Liver (tissue), 6 donors: Measurements from ENCODE around the gene XAB2. TPM values are rescaled to one million over a fixed set of nuclear protein-coding genes. Genes with fewer than 3 reads are reported as not detected.

Experiments used
- FOXA1 ChIP-seq: IDR thresholded peaks from 2 replicates; pipeline ENCODE4 v1.6.1; 2016; ENCODE audit warnings: antibody characterized with exemption
- RAD21 ChIP-seq, 2 donors: IDR thresholded peaks; 2 replicates each; pipeline ENCODE4 v1.6.1; 2016; ENCODE audit warnings: antibody characterized with exemption in 2 of 2, mild to moderate bottlenecking in 2 of 2
- REST ChIP-seq: IDR thresholded peaks from 2 replicates; pipeline ENCODE4 v1.6.1; 2016; ENCODE audit warnings: antibody characterized with exemption, mild to moderate bottlenecking
- polyA plus RNA-seq, 2 donors: library from polyadenylated mRNA; stranded (reverse) in 1 of 2; unstranded in 1 of 2; fragments of 200-250 nt in 1 of 2; fragments of >200 nt in 1 of 2; fragmentation: Nextera tagmentation in 1 of 2; extraction: Ambion mirVana in 1 of 2; gene quantifications; one replicate each; pipeline versions ENCODE4 v1.2.1 to v1.2.3, GENCODE V29; 2013 to 2015
- small RNA-seq: library from RNA; depleted of rRNA; stranded (forward); fragments of <200 nt; gene quantifications from one replicate; pipeline ENCODE3, GENCODE V24; 2014
- total RNA-seq, 2 donors: library from RNA; depleted of rRNA; stranded (reverse); fragments of >200 nt; gene quantifications; one replicate each; pipeline ENCODE4 v1.2.3, GENCODE V29; 2014
- donor health status: healthy.
- donor health status: healthy.
- donor health status: healthy.

The XAB2 gene
- total and polyA plus RNA-seq, 4 donors, result 5.1 to 21.3 (median 15.3) TPM

DNA sequence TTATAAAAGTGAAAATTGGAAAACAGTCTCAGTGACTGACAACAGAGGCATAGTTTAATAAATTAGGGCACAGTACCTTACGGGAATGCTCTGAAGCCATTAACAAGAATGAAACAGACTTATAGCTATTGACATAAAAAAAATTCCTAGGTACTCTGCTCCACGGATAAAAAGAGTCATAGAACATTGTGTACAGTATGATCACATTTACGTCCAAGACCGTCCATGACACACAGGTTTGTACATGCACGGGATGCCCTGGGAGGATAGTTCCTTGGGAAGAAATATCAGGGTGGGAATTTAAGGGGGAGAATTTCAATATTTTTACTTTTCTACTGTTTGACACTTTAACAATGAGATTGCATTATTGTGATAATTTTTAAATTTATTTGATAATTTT is 58.6 kb downstream of the XAB2 start (continued):
- TF ChIP-seq REST, result no peak
- TF ChIP-seq RAD21 (IDR thresholded peaks at IDR 0.05), result no peak
- TF ChIP-seq FOXA1, result no peak

Small RNAs within 50 kb of the gene (small RNA-seq; reads per million reads assigned to genes)
- gene MIR6792, result not detected

Other genes starting within 250 kb of the XAB2 start
- 1 to 10 TPM; 1.9 to 7.7 TPM for gene PEX11G, start 140.5 kb downstream of the XAB2 start, total RNA-seq
- gene PEX11G, start 140.5 kb downstream of the XAB2 start, polyA plus RNA-seq, result 10 to 100 TPM in 1 of 2 donors, 1 to 10 TPM in 1; 8.6 to 10.9 TPM
- 1 to 10 TPM; 5.7 to 9.5 TPM for gene ZNF358, start 113.4 kb downstream of the XAB2 start, total RNA-seq
- gene ZNF358, start 113.4 kb downstream of the XAB2 start, polyA plus RNA-seq, result 10 to 100 TPM; 15.6 to 18.2 TPM
- gene MCOLN1, start 106.9 kb downstream of the XAB2 start, total RNA-seq, result 10 to 100 TPM; 10.9 to 13.2 TPM
- gene MCOLN1, start 106.9 kb downstream of the XAB2 start, polyA plus RNA-seq, result 10 to 100 TPM; 14.1 to 17.0 TPM
- gene PNPLA6, start 93.8 kb downstream of the XAB2 start, total RNA-seq, result 10 to 100 TPM; 33.0 to 68.4 TPM
- 10 to 100 TPM; 20.9 to 22.9 TPM for gene PNPLA6, start 93.8 kb downstream of the XAB2 start, polyA plus RNA-seq
- gene CAMSAP3, start 33.7 kb downstream of the XAB2 start, total RNA-seq, result 10 to 100 TPM in 1 of 2 donors, 1 to 10 TPM in 1; 4.4 to 13.8 TPM
- gene CAMSAP3, start 33.7 kb downstream of the XAB2 start, polyA plus RNA-seq, result 10 to 100 TPM in 1 of 2 donors, 1 to 10 TPM in 1; 5.7 to 19.1 TPM
- 10 to 100 TPM in 1 of 2 donors, 1 to 10 TPM in 1; 4.8 to 22.0 TPM for gene PET100, start 248 bp upstream of the XAB2 start, total RNA-seq
- gene PET100, start 248 bp upstream of the XAB2 start, polyA plus RNA-seq, result 100 to 1,000 TPM in 1 of 2 donors, 10 to 100 TPM in 1; 31.5 to 225 TPM
- gene PCP2, start 4.2 kb upstream of the XAB2 start, total RNA-seq, result not detected
- under 1 TPM; 0.08 to 0.25 TPM for gene PCP2, start 4.2 kb upstream of the XAB2 start, polyA plus RNA-seq
- 10 to 100 TPM; 25.9 to 32.7 TPM for gene STXBP2, start 7.6 kb upstream of the XAB2 start, total RNA-seq
- gene STXBP2, start 7.6 kb upstream of the XAB2 start, polyA plus RNA-seq, result 10 to 100 TPM; 26.8 to 27.5 TPM
- 10 to 100 TPM in 1 of 2 donors, not detected in 1; 11.5 TPM for gene RETN, start 39.5 kb upstream of the XAB2 start, total RNA-seq
- gene RETN, start 39.5 kb upstream of the XAB2 start, polyA plus RNA-seq, result 1 to 10 TPM in 1 of 2 donors, not detected in 1; 1.9 TPM
- gene MCEMP1, start 47.5 kb upstream of the XAB2 start, total RNA-seq, result under 1 TPM; 0.42 to 0.92 TPM
- under 1 TPM; 0.29 to 0.54 TPM for gene MCEMP1, start 47.5 kb upstream of the XAB2 start, polyA plus RNA-seq
- 10 to 100 TPM; 22.5 to 38.3 TPM for gene TRAPPC5, start 51.3 kb upstream of the XAB2 start, total RNA-seq
- 100 to 1,000 TPM in 1 of 2 donors, 10 to 100 TPM in 1; 72.1 to 130 TPM for gene TRAPPC5, start 51.3 kb upstream of the XAB2 start, polyA plus RNA-seq
- under 1 TPM in 1 of 2 donors, not detected in 1; 0.14 TPM for gene FCER2, start 72.6 kb upstream of the XAB2 start, total RNA-seq
- not detected for gene FCER2, start 72.6 kb upstream of the XAB2 start, polyA plus RNA-seq
- 10 to 100 TPM in 1 of 2 donors, 1 to 10 TPM in 1; 7.7 to 43.9 TPM for gene CLEC4G, start 102.6 kb upstream of the XAB2 start, total RNA-seq
- 10 to 100 TPM; 47.4 to 69.0 TPM for gene CLEC4G, start 102.6 kb upstream of the XAB2 start, polyA plus RNA-seq
- 1 to 10 TPM; 1.6 to 1.9 TPM for gene CD209, start 118.0 kb upstream of the XAB2 start, total RNA-seq
- 1 to 10 TPM in 1 of 2 donors, under 1 TPM in 1; 0.44 to 3.5 TPM for gene CD209, start 118.0 kb upstream of the XAB2 start, polyA plus RNA-seq
- gene CLEC4M, start 133.7 kb upstream of the XAB2 start, total RNA-seq, result 10 to 100 TPM; 22.2 to 33.0 TPM
- 10 to 100 TPM; 32.7 to 33.5 TPM for gene CLEC4M, start 133.7 kb upstream of the XAB2 start, polyA plus RNA-seq
- 1 to 10 TPM; 4.2 to 4.7 TPM for gene EVI5L, start 200.7 kb upstream of the XAB2 start, total RNA-seq
- 1 to 10 TPM; 1.4 to 5.0 TPM for gene EVI5L, start 200.7 kb upstream of the XAB2 start, polyA plus RNA-seq
- not detected for gene PRR36, start 244.8 kb upstream of the XAB2 start, total RNA-seq
- gene PRR36, start 244.8 kb upstream of the XAB2 start, polyA plus RNA-seq, result under 1 TPM; 0.02 to 0.03 TPM